Effector memory CD8-positive, alpha-beta T cell (primary cell): ENCODE data around the gene TBC1D12.

Experiments
- ATAC-seq: fragments of 150-1000 bp; cut with Tn5 transposase; replicated peaks from 2 replicates; pipeline ENCODE4 v1.10.0; 2021; ENCODE audit warnings: mild to moderate bottlenecking, moderate library complexity
- DNase-seq, 3 experiments: peaks; one replicate each; pipeline ENCODE4 v3.0.0; 2021
- H3K27ac Mint-ChIP-seq, 2 donors: one replicate each; pipeline ENCODE4 v1.8.0; 2022; ENCODE audit warnings: mild to moderate bottlenecking in 2 of 2, mixed read lengths in 2 of 2, moderate library complexity in 2 of 2
- H3K27me3 Mint-ChIP-seq, 2 donors: one replicate each; pipeline ENCODE4 v1.8.0; 2022; ENCODE audit warnings: mixed read lengths in 2 of 2
- H3K36me3 Mint-ChIP-seq: one replicate; pipeline ENCODE4 v1.8.0; 2022; ENCODE audit warnings: mild to moderate bottlenecking, moderate library complexity, mixed read lengths; ENCODE audit not compliant: insufficient read depth
- H3K4me1 Mint-ChIP-seq, 2 donors: one replicate each; pipeline ENCODE4 v1.8.0; 2022; ENCODE audit warnings: low read depth in 2 of 2, mixed read lengths in 2 of 2
- H3K4me3 Mint-ChIP-seq, 2 donors: one replicate each; pipeline ENCODE4 v1.8.0; 2022; ENCODE audit warnings: mild to moderate bottlenecking in 2 of 2, mixed read lengths in 2 of 2, moderate library complexity in 2 of 2
- H3K9me3 Mint-ChIP-seq, 2 donors: one replicate each; pipeline ENCODE4 v1.8.0; 2022; ENCODE audit warnings: mixed read lengths in 2 of 2

The TBC1D12 gene

DNA sequence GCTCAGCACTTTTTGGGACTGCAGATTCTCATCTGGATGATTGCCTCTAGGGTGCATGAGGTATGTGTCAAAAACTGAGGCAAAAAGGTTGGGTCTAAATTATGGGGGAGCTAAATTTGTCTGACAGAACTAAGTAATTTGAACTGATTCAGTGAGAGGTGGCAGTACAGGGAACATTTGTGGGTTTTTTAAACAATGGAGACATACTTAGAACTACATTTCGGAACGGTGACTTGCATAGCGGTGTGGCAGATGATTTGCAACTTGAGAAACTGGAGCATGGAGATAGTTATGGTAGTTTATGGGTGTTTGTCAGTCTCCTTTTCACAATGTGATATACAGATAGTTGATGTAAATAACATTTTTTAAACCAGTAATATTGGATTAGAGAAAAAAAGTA lies 14.6 kb downstream of the TBC1D12 start:
- Mint-ChIP-seq H3K27me3 (peaks cover 13 to 26% of the 10 kb centered on the region in 2 donors), H3K9me3 (no peaks in the 10 kb centered on the region), H3K36me3 (no peaks in the 10 kb centered on the region), H3K27ac (no peak overlapping the region), H3K4me3 (no peak overlapping the region), H3K4me1 (no peaks in the 10 kb centered on the region)
- ATAC-seq, result no peak
- DNase-seq, result no peak

- H3K27me3 Mint-ChIP-seq, result peaks cover 8 to 22% of the 10 kb centered on the region in 2 donors
- H3K36me3 Mint-ChIP-seq, result no peaks in the 10 kb centered on the region
- no peaks in the 10 kb centered on the region for H3K9me3 Mint-ChIP-seq
- ATAC-seq (no peak), DNase-seq (no peak)
- H3K4me3 Mint-ChIP-seq, result no peak overlapping the region
- H3K4me1 Mint-ChIP-seq, result no peaks in the 10 kb centered on the region
- no peak overlapping the region for H3K27ac Mint-ChIP-seq
Measured at GRCh38 chr10:94417321-94417720, 15.0 kb downstream of the TBC1D12 start.

DNA sequence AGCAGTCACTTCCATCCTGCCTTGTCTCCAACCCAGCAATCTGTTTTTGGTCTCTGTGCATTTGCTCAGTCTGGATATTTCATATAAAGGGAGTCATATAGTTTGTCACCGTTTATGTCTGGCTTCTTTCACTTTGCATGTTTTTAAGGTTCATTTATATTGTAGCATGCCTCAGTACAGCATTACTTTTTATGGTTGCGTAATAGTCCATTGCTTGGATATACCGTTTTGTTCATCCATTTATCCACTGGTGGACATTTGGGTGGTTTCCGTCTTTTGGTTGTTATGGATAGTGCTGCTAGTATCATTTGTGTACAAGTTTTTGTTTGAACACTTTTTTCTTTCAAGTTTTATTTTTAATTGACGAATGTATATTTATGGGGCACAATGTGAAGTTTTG lies 18.2 kb downstream of the TBC1D12 start:
- ATAC-seq (no peak), DNase-seq (no peak)
- H3K4me1 Mint-ChIP-seq, result no peaks in the 10 kb centered on the region
- no peak overlapping the region for H3K4me3 Mint-ChIP-seq
- H3K27me3 Mint-ChIP-seq, result peaks cover 23 to 34% of the 10 kb centered on the region in 2 donors
- H3K27ac Mint-ChIP-seq, result no peak overlapping the region
- no peaks in the 10 kb centered on the region for H3K36me3 Mint-ChIP-seq
- no peaks in the 10 kb centered on the region for H3K9me3 Mint-ChIP-seq

DNA sequence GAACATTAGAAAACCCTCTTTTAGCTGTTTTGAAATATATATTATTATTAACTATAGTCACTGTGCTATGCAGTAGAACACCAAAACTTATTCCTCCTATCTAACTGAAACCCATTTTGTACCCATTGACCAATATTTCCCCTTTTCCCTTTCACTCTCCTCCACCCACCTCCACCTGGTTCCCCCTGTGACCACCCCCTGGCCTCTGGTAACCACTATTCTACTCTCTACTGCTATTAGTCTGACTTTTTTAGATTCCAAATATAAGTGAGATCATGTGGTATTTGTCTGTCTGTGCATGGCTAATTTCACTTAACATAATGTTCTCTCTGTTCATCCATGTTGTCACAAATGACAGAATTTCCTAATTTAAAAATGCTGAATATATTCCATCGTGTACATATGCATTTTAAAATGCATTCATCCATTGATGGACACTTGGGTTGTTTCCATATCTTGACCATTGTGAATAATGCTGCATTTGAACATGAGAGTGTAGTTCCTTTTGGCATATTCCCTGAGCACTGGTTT lies 18.7 kb downstream of the TBC1D12 start:
- ATAC-seq (no peak), DNase-seq (no peak)
- Mint-ChIP-seq H3K4me3 (no peak overlapping the region), H3K27ac (no peak overlapping the region), H3K36me3 (no peaks in the 10 kb centered on the region), H3K27me3 (peaks cover 23 to 30% of the 10 kb centered on the region in 2 donors), H3K9me3 (no peaks in the 10 kb centered on the region), H3K4me1 (no peaks in the 10 kb centered on the region)

DNA sequence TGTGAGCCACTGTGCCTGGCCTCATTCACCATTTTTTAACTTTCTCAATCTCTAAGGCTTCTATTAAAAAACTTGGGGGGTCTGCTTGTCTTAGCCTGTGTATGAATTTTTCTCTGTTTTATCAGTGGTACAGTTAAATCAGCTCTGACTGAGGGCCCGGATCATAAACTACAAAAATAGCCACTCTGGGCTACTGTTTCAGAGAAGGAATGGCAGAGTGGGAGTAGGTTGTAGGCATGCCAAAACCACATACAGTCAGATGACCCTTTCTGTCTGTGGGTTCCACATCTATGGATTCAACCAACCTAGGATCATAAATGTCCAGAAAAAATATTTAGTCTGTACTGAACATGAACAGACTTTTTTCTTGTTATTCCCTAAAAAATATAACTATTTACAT lies 21.3 kb downstream of the TBC1D12 start:
- no peak overlapping the region for H3K4me3 Mint-ChIP-seq
- H3K27ac Mint-ChIP-seq, result no peak overlapping the region
- H3K27me3 Mint-ChIP-seq, result peaks cover 20 to 35% of the 10 kb centered on the region in 2 donors
- no peaks in the 10 kb centered on the region for H3K9me3 Mint-ChIP-seq
- ATAC-seq (no peak), DNase-seq (no peak)
- H3K36me3 Mint-ChIP-seq, result no peaks in the 10 kb centered on the region
- no peaks in the 10 kb centered on the region for H3K4me1 Mint-ChIP-seq

- Mint-ChIP-seq H3K4me1 (no peaks in the 10 kb centered on the region), H3K27me3 (peaks cover 20 to 37% of the 10 kb centered on the region in 2 donors), H3K36me3 (no peaks in the 10 kb centered on the region), H3K4me3 (no peak overlapping the region), H3K27ac (no peak overlapping the region), H3K9me3 (no peaks in the 10 kb centered on the region)
- DNase-seq (no peak), ATAC-seq (no peak)
Measured at GRCh38 chr10:94424714-94425337, 22.5 kb downstream of the TBC1D12 start.

DNA sequence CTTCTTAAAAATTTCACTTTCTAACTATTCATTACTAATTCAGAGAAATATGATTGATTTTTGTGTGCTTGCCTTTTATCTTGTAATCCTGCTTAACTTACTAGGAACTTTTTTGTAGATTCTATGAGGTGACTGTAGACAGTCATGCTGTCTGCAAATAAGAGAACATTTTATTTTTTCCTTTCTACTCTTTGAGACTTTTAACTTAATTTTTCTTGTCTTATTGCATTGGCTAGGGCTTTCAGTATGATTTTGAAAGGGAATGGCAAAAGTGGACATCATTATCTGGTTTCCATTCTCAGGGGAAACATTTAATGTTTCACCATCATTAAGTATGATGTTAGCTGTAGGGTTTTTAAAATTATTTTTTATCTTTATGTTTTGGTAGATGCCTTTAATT lies 23.6 kb downstream of the TBC1D12 start:
- Mint-ChIP-seq H3K4me3 (no peak overlapping the region), H3K4me1 (no peaks in the 10 kb centered on the region), H3K36me3 (no peaks in the 10 kb centered on the region), H3K27ac (no peak overlapping the region), H3K27me3 (peaks cover 25 to 37% of the 10 kb centered on the region in 2 donors), H3K9me3 (no peaks in the 10 kb centered on the region)
- ATAC-seq (no peak), DNase-seq (no peak)

GRCh38 chr10:94427166-94427565 lies 24.8 kb downstream of the TBC1D12 start:
- no peaks in the 10 kb centered on the region for H3K4me1 Mint-ChIP-seq
- no peak overlapping the region for H3K27ac Mint-ChIP-seq
- ATAC-seq (no peak), DNase-seq (no peak)
- H3K27me3 Mint-ChIP-seq, result peaks cover 27 to 37% of the 10 kb centered on the region in 2 donors
- no peak overlapping the region for H3K4me3 Mint-ChIP-seq
- H3K36me3 Mint-ChIP-seq, result no peaks in the 10 kb centered on the region
- H3K9me3 Mint-ChIP-seq, result no peaks in the 10 kb centered on the region

GRCh38 chr10:94428766-94429707 lies 26.7 kb downstream of the TBC1D12 start:
- no peaks in the 10 kb centered on the region for H3K36me3 Mint-ChIP-seq
- DNase-seq, result no peak
- H3K4me1 Mint-ChIP-seq, result no peaks in the 10 kb centered on the region
- ATAC-seq, result no peak
- no peaks in the 10 kb centered on the region for H3K9me3 Mint-ChIP-seq
- H3K27ac Mint-ChIP-seq, result no peak overlapping the region
- peaks cover 23 to 27% of the 10 kb centered on the region in 2 donors for H3K27me3 Mint-ChIP-seq
- no peak overlapping the region for H3K4me3 Mint-ChIP-seq

DNA sequence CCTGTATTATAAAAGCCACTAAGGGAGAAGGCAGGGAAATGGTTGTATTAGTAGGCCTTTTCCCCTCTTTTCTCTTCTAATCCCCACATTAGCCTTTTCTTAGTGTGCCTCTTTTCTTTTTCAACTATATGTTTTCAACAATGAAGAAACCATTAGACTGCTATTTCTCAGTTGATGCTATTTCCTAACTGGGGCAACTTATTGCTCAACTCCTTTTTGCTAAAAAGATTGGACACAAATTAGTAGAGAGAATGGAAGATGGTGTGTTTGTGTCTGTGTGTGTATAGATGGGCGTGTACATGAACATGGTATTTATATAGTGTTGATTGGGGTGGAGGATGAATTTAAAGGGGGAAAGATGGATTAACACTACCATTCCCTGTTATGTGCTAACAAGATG lies 28.4 kb downstream of the TBC1D12 start:
- no peak overlapping the region for H3K27ac Mint-ChIP-seq
- no peaks in the 10 kb centered on the region for H3K4me1 Mint-ChIP-seq
- no peak overlapping the region for H3K4me3 Mint-ChIP-seq
- DNase-seq, result no peak
- ATAC-seq, result no peak
- H3K9me3 Mint-ChIP-seq, result no peaks in the 10 kb centered on the region
- no peaks in the 10 kb centered on the region for H3K36me3 Mint-ChIP-seq
- peaks cover 11 to 13% of the 10 kb centered on the region in 2 donors for H3K27me3 Mint-ChIP-seq

GRCh38 chr10:94432443-94432842 lies 30.1 kb downstream of the TBC1D12 start:
- DNase-seq, result no peak
- H3K4me3 Mint-ChIP-seq, result no peak overlapping the region
- H3K4me1 Mint-ChIP-seq, result no peaks in the 10 kb centered on the region
- H3K36me3 Mint-ChIP-seq, result peaks cover 2% of the 10 kb centered on the region
- peaks cover 11% of the 10 kb centered on the region in 2 donors for H3K27me3 Mint-ChIP-seq
- peaks cover 0 to 3% of the 10 kb centered on the region in 2 donors for H3K9me3 Mint-ChIP-seq
- H3K27ac Mint-ChIP-seq, result no peak overlapping the region
- no peak for ATAC-seq

DNA sequence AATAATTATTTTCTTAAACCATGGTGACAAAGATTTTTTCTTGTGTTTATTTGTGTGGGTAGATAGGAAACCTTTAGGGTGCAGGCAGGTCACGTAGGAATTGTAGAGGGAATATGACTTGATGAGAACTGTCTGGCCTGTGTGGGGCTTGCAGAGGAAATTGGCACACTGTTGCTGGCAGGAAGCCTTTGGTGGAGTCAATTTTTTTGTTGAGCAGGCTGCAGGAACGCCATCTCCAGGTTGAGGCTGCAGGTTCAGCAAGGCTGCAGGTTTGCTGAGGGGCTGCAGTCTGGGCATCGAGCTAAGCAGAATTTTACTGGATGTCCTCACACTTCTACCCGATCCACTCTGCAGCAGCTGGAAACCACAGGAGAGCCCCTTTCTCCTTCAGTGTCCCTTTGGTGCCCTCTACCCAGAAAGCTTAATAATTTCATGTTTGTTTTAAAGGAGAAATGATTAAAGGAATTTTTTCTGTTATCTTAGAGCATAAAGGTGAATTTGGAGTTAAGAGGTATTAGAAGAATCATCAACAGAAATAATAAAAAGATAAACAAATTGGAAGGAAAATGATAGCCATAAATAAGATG lies 37.0 kb downstream of the TBC1D12 start:
- peaks cover 0 to 8% of the 10 kb centered on the region in 2 donors for H3K9me3 Mint-ChIP-seq
- no peak overlapping the region for H3K27ac Mint-ChIP-seq
- DNase-seq (no peak), ATAC-seq (no peak)
- peaks cover 2% of the 10 kb centered on the region for H3K36me3 Mint-ChIP-seq
- no peaks in the 10 kb centered on the region for H3K4me1 Mint-ChIP-seq
- H3K4me3 Mint-ChIP-seq, result no peak overlapping the region
- peaks cover 11 to 28% of the 10 kb centered on the region in 2 donors for H3K27me3 Mint-ChIP-seq

DNA sequence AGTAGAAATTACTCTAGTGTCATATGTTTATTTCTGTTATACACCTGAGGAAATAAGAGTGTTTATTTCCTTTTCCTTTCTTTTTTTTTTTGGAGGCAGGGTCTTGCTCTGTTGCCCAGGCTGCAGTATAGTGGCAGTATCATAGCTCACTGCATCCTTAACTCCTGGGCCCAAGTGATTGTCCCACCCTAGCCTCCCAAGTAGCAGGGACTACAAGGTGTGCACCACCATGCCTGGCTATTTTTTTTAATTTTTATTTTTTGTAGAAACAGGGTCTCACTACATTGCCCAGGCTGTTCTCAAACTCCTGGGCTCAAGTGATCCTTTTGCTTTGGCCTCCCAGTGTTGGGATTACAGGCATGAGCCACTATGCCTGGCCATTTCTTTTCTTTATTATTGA lies 37.8 kb downstream of the TBC1D12 start:
- no peaks in the 10 kb centered on the region for H3K4me1 Mint-ChIP-seq

More for the DNA sequence above, 37.8 kb downstream of the TBC1D12 start:
- ATAC-seq, result no peak
- H3K36me3 Mint-ChIP-seq, result peaks cover 2% of the 10 kb centered on the region
- no peak overlapping the region for H3K27ac Mint-ChIP-seq
- no peak for DNase-seq
- H3K27me3 Mint-ChIP-seq, result peaks cover 11 to 28% of the 10 kb centered on the region in 2 donors
- H3K9me3 Mint-ChIP-seq, result peaks cover 0 to 8% of the 10 kb centered on the region in 2 donors
- no peak overlapping the region for H3K4me3 Mint-ChIP-seq
